Measurements from ENCODE around the gene PPP1R12B.
"Not testable (repeated sequence)": the region's sequence is repeated elsewhere in the genome, so short reads cannot be mapped to it uniquely, and the experiment has no call there.

The PPP1R12B gene

DNA sequence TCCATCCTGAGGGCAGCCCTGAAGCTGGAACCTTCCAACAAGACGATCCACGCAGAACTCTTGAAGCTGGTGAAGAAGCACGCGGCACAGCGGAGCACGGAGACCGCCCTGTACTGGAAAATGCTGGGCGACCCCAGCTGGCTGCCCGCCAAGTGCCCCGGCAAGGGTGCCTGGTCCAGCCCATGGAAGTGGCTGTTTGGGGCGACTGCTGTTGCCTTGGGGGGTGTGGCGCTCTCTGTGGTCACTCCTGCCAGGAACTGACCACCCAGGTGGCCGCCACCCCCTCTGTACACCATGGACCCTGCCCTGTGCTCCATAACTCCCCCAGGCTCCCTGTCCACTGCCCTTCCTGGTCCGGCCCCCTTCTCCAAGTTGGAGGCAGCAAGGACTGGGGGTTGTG lies 90.8 kb downstream of the PPP1R12B start:
- DNase-seq (ENCODE audit: low read depth) = no peak

- not testable (repeated sequence) for DNase-seq (ENCODE audit: low read depth)
These were observed 99.6 kb downstream of the PPP1R12B start for GRCh38 chr1:202448140-202448539.

- not testable (repeated sequence) for DNase-seq (ENCODE audit: low read depth)
These were observed 103.1 kb downstream of the PPP1R12B start for GRCh38 chr1:202451641-202452040.

DNA sequence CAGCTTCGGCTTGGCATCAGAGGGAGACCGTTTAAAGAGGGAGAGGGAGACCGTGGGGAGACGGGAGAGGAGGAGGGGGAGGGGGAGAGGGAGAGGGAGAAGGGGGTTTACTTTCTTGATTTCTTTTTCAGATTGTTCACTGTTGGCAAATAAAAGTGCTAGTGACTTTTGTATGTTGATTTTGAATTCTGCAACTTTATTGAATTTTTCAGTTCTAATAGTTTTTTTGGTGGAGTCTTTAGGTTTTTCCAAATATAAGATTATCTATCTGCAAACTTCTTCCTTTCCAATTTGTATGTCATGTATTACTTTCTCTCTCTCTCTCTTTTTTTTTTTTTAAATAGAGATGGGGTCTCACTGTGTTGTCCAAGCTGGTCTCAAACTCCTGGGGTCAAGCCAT lies 104.0 kb downstream of the PPP1R12B start:
- no peak for DNase-seq (ENCODE audit: low read depth)

GRCh38 chr1:202456372-202457169 lies 108.1 kb downstream of the PPP1R12B start:
- not testable (repeated sequence) for DNase-seq (ENCODE audit: low read depth)

GRCh38 chr1:202458651-202459050 lies 110.2 kb downstream of the PPP1R12B start:
- not testable (repeated sequence) for DNase-seq (ENCODE audit: low read depth)

GRCh38 chr1:202459470-202460142 lies 111.1 kb downstream of the PPP1R12B start:
- not testable (repeated sequence) for DNase-seq (ENCODE audit: low read depth)

- not testable (repeated sequence) for DNase-seq (ENCODE audit: low read depth)
These were observed 111.6 kb downstream of the PPP1R12B start for GRCh38 chr1:202460143-202460495.

- DNase-seq (ENCODE audit: low read depth) = no peak
These were observed 114.0 kb downstream of the PPP1R12B start for GRCh38 chr1:202462342-202463076.

DNA sequence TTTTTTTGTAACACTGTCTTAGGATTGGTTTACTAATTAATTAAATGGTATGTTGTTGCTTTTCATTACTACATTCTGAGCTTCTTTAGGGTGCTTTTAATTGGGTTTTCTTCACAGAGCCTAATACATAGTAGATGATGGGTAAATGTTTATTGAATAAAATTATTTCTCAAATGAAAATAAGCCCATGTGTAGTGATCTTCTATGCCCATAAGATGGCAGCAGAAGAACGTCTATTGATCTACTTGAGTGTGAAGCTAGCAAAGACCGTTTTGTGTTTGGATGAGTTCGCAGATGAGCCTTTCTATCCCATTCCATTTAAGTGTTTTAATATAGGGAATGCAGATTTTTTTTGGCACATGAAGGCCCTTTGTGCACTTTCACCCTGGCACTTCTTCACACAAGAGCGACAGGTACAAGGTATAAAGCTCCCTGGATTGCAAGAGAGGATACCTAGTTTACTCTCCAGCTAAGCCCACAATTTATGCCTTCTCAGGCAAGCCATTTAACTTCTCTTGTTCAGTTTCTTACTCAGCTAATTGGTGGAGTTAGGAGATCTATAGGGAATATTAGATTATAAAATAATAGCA lies 115.7 kb downstream of the PPP1R12B start:
- DNase-seq (ENCODE audit: low read depth) = not testable (repeated sequence)

- DNase-seq (ENCODE audit: low read depth) = not testable (repeated sequence)
These were observed 117.3 kb downstream of the PPP1R12B start for GRCh38 chr1:202465644-202466270.

GRCh38 chr1:202466339-202466738 lies 117.8 kb downstream of the PPP1R12B start:
- DNase-seq (ENCODE audit: low read depth) = not testable (repeated sequence)

DNA sequence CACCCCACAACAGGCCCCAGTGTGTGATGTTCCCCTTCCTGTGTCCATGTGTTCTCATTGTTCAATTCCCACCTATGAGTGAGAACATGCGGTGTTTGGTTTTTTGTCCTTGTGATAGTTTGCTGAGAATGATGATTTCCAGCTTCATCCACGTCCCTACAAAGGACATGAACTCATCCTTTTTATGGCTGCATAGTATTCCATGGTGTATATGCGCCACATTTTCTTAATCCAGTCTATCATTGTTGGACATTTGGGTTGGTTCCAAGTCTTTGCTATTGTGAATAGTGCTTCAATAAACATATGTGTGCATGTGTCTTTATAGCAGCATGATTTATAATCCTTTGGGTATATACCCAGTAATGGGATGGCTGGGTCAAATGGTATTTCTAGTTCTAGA lies 118.9 kb downstream of the PPP1R12B start:
- not testable (repeated sequence) for DNase-seq (ENCODE audit: low read depth)

- not testable (repeated sequence) for DNase-seq (ENCODE audit: low read depth)
These were observed 120.2 kb downstream of the PPP1R12B start for GRCh38 chr1:202468695-202469094.

- DNase-seq (ENCODE audit: low read depth) = not testable (repeated sequence)
These were observed 120.6 kb downstream of the PPP1R12B start for GRCh38 chr1:202469123-202469522.

DNA sequence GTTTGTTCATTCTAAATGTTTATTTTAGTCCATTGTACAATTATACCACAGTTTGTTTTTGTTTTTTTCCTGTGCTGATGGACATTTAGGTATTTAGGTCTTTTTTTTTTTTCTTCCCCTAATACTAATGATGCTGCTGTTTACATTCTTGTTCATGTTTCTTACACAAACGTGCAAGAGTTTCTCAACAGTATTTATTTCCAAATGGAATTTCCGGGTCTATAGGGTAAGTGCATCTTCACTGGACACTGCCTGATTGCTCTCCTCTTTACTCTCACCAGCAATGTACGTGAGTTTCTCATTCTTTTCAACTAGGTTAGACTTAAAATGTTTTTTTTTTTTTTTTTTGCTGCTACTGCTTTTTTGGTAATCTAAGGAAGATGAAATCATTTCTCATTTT lies 122.7 kb downstream of the PPP1R12B start:
- no peak for DNase-seq (ENCODE audit: low read depth)

DNA sequence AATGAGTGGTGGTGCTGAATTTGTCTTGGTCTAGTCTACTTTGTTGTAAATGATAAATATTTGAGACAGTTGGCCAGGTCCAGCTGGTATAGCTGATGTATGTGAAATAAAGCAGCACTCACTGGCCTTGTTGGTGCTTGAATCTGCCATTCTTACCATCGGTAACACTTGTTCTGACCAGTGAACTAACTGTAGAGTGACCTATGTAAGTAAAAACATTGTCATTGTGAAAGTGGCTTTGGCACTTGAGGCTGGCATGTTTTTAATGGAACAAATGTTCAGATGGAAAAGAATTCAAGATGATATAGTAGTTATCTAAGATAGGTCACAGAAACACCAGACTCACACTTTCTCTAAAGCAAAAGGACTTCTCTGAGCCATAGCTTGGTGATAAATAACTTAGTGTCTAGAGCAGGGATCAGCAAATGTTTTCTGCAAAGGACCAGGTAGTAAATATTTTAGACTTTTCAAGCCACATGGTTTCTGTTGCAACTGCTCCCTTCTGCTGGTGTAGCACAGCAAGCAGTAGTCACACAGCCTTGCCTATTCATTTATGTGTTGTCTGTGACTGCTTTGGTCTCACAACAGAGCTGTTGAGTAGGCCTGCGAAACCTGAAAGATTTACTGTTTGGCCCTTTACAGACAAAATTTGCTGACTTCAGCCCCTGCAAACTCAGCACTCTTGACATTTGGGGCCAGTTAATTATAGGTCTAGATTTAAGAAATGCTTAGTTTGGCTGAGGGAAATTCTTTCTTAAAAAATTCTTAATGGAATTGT lies 124.0 kb downstream of the PPP1R12B start:
- not testable (repeated sequence) for DNase-seq (ENCODE audit: low read depth)

GRCh38 chr1:202473266-202474045 lies 125.0 kb downstream of the PPP1R12B start:
- not testable (repeated sequence) for DNase-seq (ENCODE audit: low read depth)

DNA sequence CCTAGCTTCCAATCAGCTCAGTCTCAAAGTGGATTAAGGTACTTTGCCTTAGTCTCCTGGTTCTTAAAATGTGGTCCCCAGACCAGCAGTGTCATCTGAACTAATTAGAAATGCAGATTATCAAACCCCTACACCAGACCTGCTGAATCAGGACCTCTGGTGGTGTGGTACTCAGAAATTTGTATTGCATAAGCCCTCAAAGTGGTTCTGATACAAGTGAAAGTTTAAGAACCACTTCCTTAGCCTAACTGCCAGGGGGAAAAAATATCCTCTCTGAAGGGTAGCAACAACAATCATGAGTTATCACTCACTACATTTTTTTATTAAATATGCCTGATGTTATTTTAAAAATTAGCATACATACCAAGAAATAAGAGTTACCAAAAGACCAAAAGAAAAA lies 131.2 kb downstream of the PPP1R12B start:
- not testable (repeated sequence) for DNase-seq (ENCODE audit: low read depth)

GRCh38 chr1:202480640-202481039 lies 132.1 kb downstream of the PPP1R12B start:
- not testable (repeated sequence) for DNase-seq (ENCODE audit: low read depth)
